ENCODE results near the gene TPP1. TPM values are rescaled to one million over a fixed set of nuclear protein-coding genes. Genes with fewer than 3 reads are reported as not detected.

TPP1 gene
- total RNA-seq, 1 experiment from 2014 or later, result 71.5 TPM

- no peak for DNase-seq
- BruUV-seq (replicated peaks), result no TSS peak
- Mint-ChIP-seq H3K4me1 (ENCODE audit: low read depth, unreplicated experiment) (no peaks in the 10 kb centered on the region), H3K27ac (ENCODE audit: unreplicated experiment) (no peak overlapping the region), H3K4me3 (ENCODE audit: low read depth, unreplicated experiment) (no peak overlapping the region), H3K36me3 (ENCODE audit: insufficient read depth, unreplicated experiment) (no peaks in the 10 kb centered on the region), H3K27me3 (ENCODE audit: unreplicated experiment) (no peaks in the 10 kb centered on the region), H3K9me3 (ENCODE audit: low read depth, unreplicated experiment) (no peaks in the 10 kb centered on the region)
- no peak for TF ChIP-seq CTCF (IDR thresholded peaks at IDR 0.05; ENCODE audit: unreplicated experiment)
- intact Hi-C loops (cut with micrococcal nuclease; ENCODE audit: unreplicated experiment), result no loop called here
- CTCF ChIA-PET, result no interaction called here
Measured at GRCh38 chr11:6650980-6651379, 31.8 kb upstream of the TPP1 start.

GRCh38 chr11:6650104-6650503, 30.9 kb upstream of the TPP1 start:
- H3K36me3 Mint-ChIP-seq (ENCODE audit: insufficient read depth, unreplicated experiment), result no peaks in the 10 kb centered on the region
- DNase-seq, result no peak
- intact Hi-C loops (cut with micrococcal nuclease; ENCODE audit: unreplicated experiment), result no loop called here
- no peak overlapping the region for H3K4me3 Mint-ChIP-seq (ENCODE audit: low read depth, unreplicated experiment)
- no peaks in the 10 kb centered on the region for H3K9me3 Mint-ChIP-seq (ENCODE audit: low read depth, unreplicated experiment)
- TF ChIP-seq CTCF (IDR thresholded peaks at IDR 0.05; ENCODE audit: unreplicated experiment), result no peak
- CTCF ChIA-PET, result interaction anchor here (0.6 to 0.9 kb wide), 2 partner anchors 13 to 33 kb away, joined by 3 read pairs; partner anchors contain the start of gene MRPL17
- no peaks in the 10 kb centered on the region for H3K27me3 Mint-ChIP-seq (ENCODE audit: unreplicated experiment)
- H3K27ac Mint-ChIP-seq (ENCODE audit: unreplicated experiment), result no peak overlapping the region
- BruUV-seq (replicated peaks), result no TSS peak
- no peaks in the 10 kb centered on the region for H3K4me1 Mint-ChIP-seq (ENCODE audit: low read depth, unreplicated experiment)

GRCh38 chr11:6648501-6648900, 29.3 kb upstream of the TPP1 start:
- DNase-seq, result no peak
- no peak overlapping the region for H3K4me3 Mint-ChIP-seq (ENCODE audit: low read depth, unreplicated experiment)
- H3K36me3 Mint-ChIP-seq (ENCODE audit: insufficient read depth, unreplicated experiment), result no peaks in the 10 kb centered on the region
- CTCF ChIA-PET, result interaction anchor here (1.0 kb wide), 1 partner anchor 29 kb away, joined by 3 read pairs; the partner anchor contains the start of gene TPP1
- BruUV-seq (replicated peaks), result no TSS peak
- no peaks in the 10 kb centered on the region for H3K9me3 Mint-ChIP-seq (ENCODE audit: low read depth, unreplicated experiment)
- intact Hi-C loops (cut with micrococcal nuclease; ENCODE audit: unreplicated experiment), result no loop called here
- no peak overlapping the region for H3K27ac Mint-ChIP-seq (ENCODE audit: unreplicated experiment)
- no peaks in the 10 kb centered on the region for H3K4me1 Mint-ChIP-seq (ENCODE audit: low read depth, unreplicated experiment)
- no peaks in the 10 kb centered on the region for H3K27me3 Mint-ChIP-seq (ENCODE audit: unreplicated experiment)
- no peak for TF ChIP-seq CTCF (IDR thresholded peaks at IDR 0.05; ENCODE audit: unreplicated experiment)

- intact Hi-C loops (cut with micrococcal nuclease; ENCODE audit: unreplicated experiment), result no loop called here
- no peak for TF ChIP-seq CTCF (IDR thresholded peaks at IDR 0.05; ENCODE audit: unreplicated experiment)
- no TSS peak for BruUV-seq (replicated peaks)
- DNase-seq, result no peak
- Mint-ChIP-seq H3K36me3 (ENCODE audit: insufficient read depth, unreplicated experiment) (no peaks in the 10 kb centered on the region), H3K4me1 (ENCODE audit: low read depth, unreplicated experiment) (no peaks in the 10 kb centered on the region), H3K9me3 (ENCODE audit: low read depth, unreplicated experiment) (no peaks in the 10 kb centered on the region), H3K27me3 (ENCODE audit: unreplicated experiment) (no peaks in the 10 kb centered on the region), H3K4me3 (ENCODE audit: low read depth, unreplicated experiment) (no peak overlapping the region), H3K27ac (ENCODE audit: unreplicated experiment) (no peak overlapping the region)
- CTCF ChIA-PET, result no interaction called here
Measured at GRCh38 chr11:6647836-6648235, 28.6 kb upstream of the TPP1 start.

All from Calu3 (cell line).